Measurements from ENCODE around the gene METTL27.

The METTL27 gene

DNA sequence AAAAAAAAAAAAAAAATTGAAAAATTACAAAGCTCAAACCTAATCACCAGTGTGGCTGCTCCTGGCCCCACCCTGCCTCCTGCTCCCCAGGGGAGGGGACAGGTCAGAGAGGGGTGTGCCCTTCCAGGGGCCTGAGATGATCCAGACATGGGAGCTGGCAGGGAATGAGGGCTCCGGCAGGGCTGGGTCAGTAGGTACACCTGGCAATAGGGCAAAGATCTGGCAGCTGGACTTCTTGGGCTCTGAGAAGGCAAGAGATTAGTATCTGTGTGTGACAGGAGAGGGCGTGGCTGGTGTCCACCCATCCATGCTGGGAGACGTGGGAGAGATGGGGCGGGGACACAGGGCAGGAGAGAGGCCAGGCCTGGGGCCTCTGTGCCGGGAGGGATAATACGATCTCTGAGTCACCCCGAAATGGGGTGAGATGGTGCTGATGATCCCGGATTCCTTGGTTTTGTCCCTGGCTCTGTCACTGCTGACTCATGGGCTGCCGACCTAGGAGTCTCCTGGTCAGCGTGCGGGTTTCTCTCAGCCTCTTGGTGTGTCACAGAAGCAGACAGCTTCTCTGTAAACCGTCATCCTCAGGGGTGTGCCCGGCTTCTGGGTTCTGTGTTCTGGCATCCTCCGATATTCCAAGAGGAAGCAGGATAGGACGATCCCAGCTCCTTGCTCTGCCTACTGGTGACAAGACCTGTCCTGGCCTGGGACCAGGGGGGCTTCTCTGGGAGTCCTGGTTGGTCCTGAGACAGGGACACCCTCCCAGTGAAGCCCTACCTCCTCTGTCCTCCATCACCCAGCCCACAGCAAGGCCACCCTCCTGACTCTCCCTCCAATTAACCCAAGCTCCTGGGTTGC lies 19.8 kb downstream of the METTL27 start:
- H3K27ac ChIP-seq = peak overlapping the region; percentile 66
- TF ChIP-seq CTCF (conservative IDR thresholded peaks at IDR 0.05) (no peak), ZFX (IDR thresholded peaks at IDR 0.05) (no peak; the same call in 1 of the 2 replicates)

- peak overlapping the region; percentile 66 for H3K27ac ChIP-seq
Observed at GRCh38 chr7:73821597-73822285, 20.6 kb downstream of the METTL27 start.

- no peak overlapping the region for H3K27ac ChIP-seq
- no peak for TF ChIP-seq ZFX (IDR thresholded peaks at IDR 0.05)
- no peak for TF ChIP-seq CTCF (conservative IDR thresholded peaks at IDR 0.05)
Observed at GRCh38 chr7:73820013-73820412, 22.3 kb downstream of the METTL27 start.

GRCh38 chr7:73817121-73817520 lies 25.2 kb downstream of the METTL27 start:
- TF ChIP-seq ZFX (IDR thresholded peaks at IDR 0.05) (no peak), CTCF (conservative IDR thresholded peaks at IDR 0.05) (no peak)
- H3K27ac ChIP-seq = no peak overlapping the region

- no peak for TF ChIP-seq ZFX (IDR thresholded peaks at IDR 0.05)
- TF ChIP-seq CTCF (conservative IDR thresholded peaks at IDR 0.05) = no peak
Observed at GRCh38 chr7:73815436-73815835, 26.9 kb downstream of the METTL27 start.

DNA sequence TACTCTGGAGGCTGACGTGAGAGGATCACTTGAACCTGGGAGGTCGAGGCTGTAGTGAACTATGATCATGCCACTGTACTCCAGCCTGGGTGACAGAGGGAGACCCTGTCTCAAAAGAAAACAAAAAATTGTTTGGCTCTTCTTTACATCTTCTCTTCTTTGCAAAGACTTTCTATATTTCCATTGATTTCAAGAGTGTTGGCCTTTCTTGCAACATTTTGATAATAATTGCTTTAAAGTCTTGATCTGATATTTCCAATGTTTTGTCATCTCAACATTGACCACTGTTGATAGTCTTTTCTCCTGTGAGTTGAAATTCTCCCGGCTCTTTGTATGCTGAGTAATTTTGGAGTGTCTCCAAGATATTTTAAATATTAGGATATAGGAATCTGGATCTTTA lies 29.3 kb downstream of the METTL27 start:
- TF ChIP-seq CTCF (conservative IDR thresholded peaks at IDR 0.05) = no peak
- TF ChIP-seq ZFX (IDR thresholded peaks at IDR 0.05) = no peak
- H3K27ac ChIP-seq = no peak overlapping the region

More at GRCh38 chr7:73815436-73815835, 26.9 kb downstream of the METTL27 start:
- no peak overlapping the region for H3K27ac ChIP-seq

- no peak overlapping the region for H3K27ac ChIP-seq
- TF ChIP-seq ZFX (IDR thresholded peaks at IDR 0.05) (no peak), CTCF (conservative IDR thresholded peaks at IDR 0.05) (peak; percentile 96)
Observed at GRCh38 chr7:73811760-73812168, 30.6 kb downstream of the METTL27 start.
